D721Med (cell line): ENCODE measurements around the gene SLC29A4.

Source experiments
- DNase-seq: peaks from one replicate; pipeline ENCODE4 v3.0.0; 2011; ENCODE audit warnings: low spot score; ENCODE audit not compliant: insufficient read length
- FAIRE-seq: peaks from 2 replicates; lab custom pipeline; 2011; peaks lifted over from hg19 to GRCh38; lab: Jason Lieb, UNC
- CTCF ChIP-seq: IDR thresholded peaks from 2 replicates; pipeline ENCODE4 v1.5.1; 2012; ENCODE audit warnings: mild to moderate bottlenecking, control low read depth; ENCODE audit not compliant: insufficient read depth; ENCODE audit errors: missing control alignments

SLC29A4 gene

GRCh38 chr7:5324961-5325360 is 42.2 kb downstream of the SLC29A4 start:
- no peak for TF ChIP-seq CTCF
- no peak for DNase-seq
- FAIRE-seq, result no peak

- FAIRE-seq (no peak), DNase-seq (no peak)
- no peak for TF ChIP-seq CTCF
Observed at GRCh38 chr7:5330288-5330687, 47.5 kb downstream of the SLC29A4 start.

GRCh38 chr7:5332579-5332978 is 49.8 kb downstream of the SLC29A4 start:
- no peak for TF ChIP-seq CTCF
- DNase-seq, result no peak
- no peak for FAIRE-seq

DNA sequence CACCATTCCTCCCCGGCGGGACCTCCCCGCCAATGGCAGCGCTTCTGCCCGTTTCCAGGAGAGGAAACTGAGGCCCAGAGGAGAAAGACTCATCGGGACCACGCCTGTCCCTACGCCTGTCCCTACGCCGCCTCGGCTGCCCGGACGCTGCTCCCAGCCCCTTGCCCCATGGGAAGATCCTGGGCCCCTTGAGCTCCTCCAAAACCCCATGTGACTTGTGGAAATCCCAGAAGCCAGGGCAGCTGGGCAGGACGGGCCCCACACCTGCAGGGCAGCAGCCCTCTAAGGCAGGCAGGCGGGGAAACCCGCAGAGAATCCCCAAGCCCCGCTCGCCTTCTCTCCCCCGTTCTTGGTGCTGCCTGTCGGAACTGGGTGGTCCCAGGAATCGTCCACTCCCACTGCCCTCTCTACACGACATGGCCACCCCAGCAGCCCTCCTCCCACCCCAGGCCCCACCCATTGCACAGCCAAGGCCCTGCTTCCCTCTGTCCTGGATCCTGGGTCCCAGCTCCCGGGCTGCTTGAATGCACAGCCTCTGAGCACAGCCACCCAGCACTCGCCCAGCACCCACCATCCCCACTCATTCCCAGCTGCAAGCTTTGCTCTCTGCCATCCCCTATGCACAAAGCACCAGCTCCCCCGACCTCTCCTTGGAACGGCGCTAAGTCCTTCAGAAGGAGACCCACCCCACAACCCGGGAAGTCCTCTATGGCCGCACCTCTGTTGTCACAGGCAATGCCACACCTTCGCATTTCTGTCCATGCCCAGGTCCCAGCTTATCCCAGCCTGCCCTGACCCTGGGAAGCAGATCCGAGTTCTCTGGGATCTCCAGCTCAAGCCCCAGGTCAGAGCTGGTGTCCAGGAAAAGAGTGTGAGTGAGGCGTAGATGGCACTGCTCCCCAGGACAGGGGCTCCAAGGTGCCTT is 50.6 kb downstream of the SLC29A4 start:
- DNase-seq (no peak), FAIRE-seq (no peak)
- no peak for TF ChIP-seq CTCF

- DNase-seq, result no peak
- no peak for TF ChIP-seq CTCF
- FAIRE-seq, result no peak
Observed at GRCh38 chr7:5334671-5335070, 51.9 kb downstream of the SLC29A4 start.

DNA sequence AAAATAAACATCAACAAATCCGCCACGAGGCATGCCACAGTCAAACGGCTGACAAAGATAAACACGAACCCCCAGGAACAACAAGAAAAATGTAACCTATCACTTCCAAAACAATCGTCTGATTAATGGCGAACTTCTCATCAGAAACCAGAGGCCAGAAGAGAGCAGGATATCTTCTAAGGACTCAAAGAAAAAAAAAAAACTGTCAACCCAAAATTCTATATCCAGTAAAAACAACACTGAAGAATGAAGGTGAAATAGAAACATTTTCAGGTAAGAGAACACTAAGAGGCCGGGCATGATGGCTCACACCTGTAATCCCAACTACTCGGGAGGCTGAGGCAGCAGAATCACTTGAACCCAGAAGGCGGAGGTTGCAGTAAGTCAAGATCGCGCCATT is 54.3 kb downstream of the SLC29A4 start:
- no peak for TF ChIP-seq CTCF
- FAIRE-seq, result no peak
- no peak for DNase-seq

DNA sequence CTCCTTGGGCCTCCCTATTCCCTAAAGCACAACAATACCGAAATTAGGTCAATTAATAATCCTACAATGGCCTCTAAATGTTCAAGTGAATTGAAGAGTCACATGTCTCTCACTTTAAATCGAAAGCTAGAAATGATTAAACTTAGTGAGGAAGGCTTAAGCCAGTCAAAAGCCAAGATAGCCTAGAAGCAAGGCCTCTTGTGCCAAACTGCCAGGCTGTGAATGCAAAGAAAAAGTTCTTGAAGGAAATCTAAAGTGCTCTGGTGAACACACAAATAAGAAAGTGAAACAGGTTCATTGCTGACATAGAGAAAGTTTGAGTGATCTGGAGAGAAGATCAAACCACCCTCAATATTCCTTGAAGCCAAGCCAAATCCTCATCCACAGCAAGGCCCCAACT is 57.2 kb downstream of the SLC29A4 start:
- no peak for DNase-seq
- no peak for FAIRE-seq
- TF ChIP-seq CTCF, result no peak
